ENCODE results near the gene DOCK1.

The DOCK1 gene

GRCh38 chr10:126905776-126906703 lies 812 bp downstream of the DOCK1 start:
- Histone ChIP-seq H3F3A (ENCODE audit: insufficient read depth, low read length) (no peaks in the 10 kb centered on the region), H3K9me2 (replicated peaks; ENCODE audit: insufficient read depth, low read length) (no peaks in the 10 kb centered on the region), H3K79me2 (ENCODE audit: low read length) (no peaks in the 10 kb centered on the region), H3K36me3 (replicated peaks; ENCODE audit: insufficient read depth, low read length) (no peaks in the 10 kb centered on the region), H3K9ac (ENCODE audit: low read length) (no peak overlapping the region), H3K4me3 (ENCODE audit: low read length) (no peak overlapping the region), H3K27ac (ENCODE audit: low read length) (no peak overlapping the region), H3K27me3 (replicated peaks; ENCODE audit: insufficient read depth, low read length) (no peaks in the 10 kb centered on the region), H2AFZ (ENCODE audit: low read length) (no peak overlapping the region), H3K9me3 (replicated peaks; ENCODE audit: insufficient read depth, low read length) (no peaks in the 10 kb centered on the region), H4K20me1 (ENCODE audit: insufficient read depth, low read length) (no peaks in the 10 kb centered on the region), H3K4me1 (ENCODE audit: low read length) (no peaks in the 10 kb centered on the region), H3K4me2 (ENCODE audit: low read depth, low read length) (no peak overlapping the region)
- TF ChIP-seq EZH2 (optimal IDR thresholded peaks at IDR 0.05; ENCODE audit: low read depth, low read length), result no peak
- TF ChIP-seq EZH2phosphoT487 (IDR thresholded peaks at IDR 0.05; ENCODE audit: low read length), result no peak
- no peak for TF ChIP-seq CTCF (IDR thresholded peaks at IDR 0.05; ENCODE audit: low read length)
- DNase-seq, result no peak

GRCh38 chr10:126906704-126907422 lies 1.6 kb downstream of the DOCK1 start:
- no peak for DNase-seq
- Histone ChIP-seq H3K4me3 (ENCODE audit: low read length) (no peak overlapping the region), H3K9me2 (replicated peaks; ENCODE audit: insufficient read depth, low read length) (no peaks in the 10 kb centered on the region), H3F3A (ENCODE audit: insufficient read depth, low read length) (no peaks in the 10 kb centered on the region), H2AFZ (ENCODE audit: low read length) (no peak overlapping the region), H3K9ac (ENCODE audit: low read length) (no peak overlapping the region), H3K27me3 (replicated peaks; ENCODE audit: insufficient read depth, low read length) (no peaks in the 10 kb centered on the region), H3K36me3 (replicated peaks; ENCODE audit: insufficient read depth, low read length) (no peaks in the 10 kb centered on the region), H3K4me2 (ENCODE audit: low read depth, low read length) (no peak overlapping the region), H3K79me2 (ENCODE audit: low read length) (no peaks in the 10 kb centered on the region), H3K27ac (ENCODE audit: low read length) (no peak overlapping the region), H3K4me1 (ENCODE audit: low read length) (no peaks in the 10 kb centered on the region), H4K20me1 (ENCODE audit: insufficient read depth, low read length) (no peaks in the 10 kb centered on the region), H3K9me3 (replicated peaks; ENCODE audit: insufficient read depth, low read length) (no peaks in the 10 kb centered on the region)
- no peak for TF ChIP-seq EZH2 (optimal IDR thresholded peaks at IDR 0.05; ENCODE audit: low read depth, low read length)
- no peak for TF ChIP-seq CTCF (IDR thresholded peaks at IDR 0.05; ENCODE audit: low read length)
- TF ChIP-seq EZH2phosphoT487 (IDR thresholded peaks at IDR 0.05; ENCODE audit: low read length), result no peak

- Histone ChIP-seq H3K4me1 (ENCODE audit: low read length) (no peaks in the 10 kb centered on the region), H3F3A (ENCODE audit: insufficient read depth, low read length) (no peaks in the 10 kb centered on the region), H4K20me1 (ENCODE audit: insufficient read depth, low read length) (no peaks in the 10 kb centered on the region), H3K79me2 (ENCODE audit: low read length) (no peaks in the 10 kb centered on the region), H3K27me3 (replicated peaks; ENCODE audit: insufficient read depth, low read length) (no peaks in the 10 kb centered on the region), H3K36me3 (replicated peaks; ENCODE audit: insufficient read depth, low read length) (no peaks in the 10 kb centered on the region), H3K4me3 (ENCODE audit: low read length) (no peak overlapping the region), H3K27ac (ENCODE audit: low read length) (no peak overlapping the region), H3K4me2 (ENCODE audit: low read depth, low read length) (no peak overlapping the region), H3K9me2 (replicated peaks; ENCODE audit: insufficient read depth, low read length) (no peaks in the 10 kb centered on the region), H3K9me3 (replicated peaks; ENCODE audit: insufficient read depth, low read length) (no peaks in the 10 kb centered on the region), H3K9ac (ENCODE audit: low read length) (no peak overlapping the region), H2AFZ (ENCODE audit: low read length) (no peak overlapping the region)
- TF ChIP-seq EZH2phosphoT487 (IDR thresholded peaks at IDR 0.05; ENCODE audit: low read length), result no peak
- no peak for TF ChIP-seq EZH2 (optimal IDR thresholded peaks at IDR 0.05; ENCODE audit: low read depth, low read length)
- no peak for TF ChIP-seq CTCF (IDR thresholded peaks at IDR 0.05; ENCODE audit: low read length)
- DNase-seq, result no peak
Observed at GRCh38 chr10:126907423-126907970, 2.3 kb downstream of the DOCK1 start.

Measured in MM.1S (cell line).